Hepatic stellate cell (primary cell): ENCODE data around the gene USPL1.

Experiments used
- DNase-seq: peaks from one replicate; pipeline ENCODE4 v3.0.0; 2011; ENCODE audit warnings: low spot score

Gene USPL1

GRCh38 chr13:30697177-30697953 lies 79.6 kb downstream of the USPL1 start:
- DNase-seq: no peak

GRCh38 chr13:30697996-30698401 lies 80.3 kb downstream of the USPL1 start:
- peak; percentile 42 for DNase-seq

GRCh38 chr13:30698488-30699005 lies 80.8 kb downstream of the USPL1 start:
- no peak for DNase-seq

GRCh38 chr13:30700364-30700763 lies 82.6 kb downstream of the USPL1 start:
- no peak for DNase-seq

GRCh38 chr13:30702006-30702405 lies 84.3 kb downstream of the USPL1 start:
- no peak for DNase-seq

- DNase-seq: no peak
Measured at GRCh38 chr13:30704596-30704995, 86.9 kb downstream of the USPL1 start.

GRCh38 chr13:30705680-30706079 lies 88.0 kb downstream of the USPL1 start:
- DNase-seq: no peak

- DNase-seq: peak; percentile 27
Measured at GRCh38 chr13:30708541-30708940, 90.8 kb downstream of the USPL1 start.
